DLD1 (cell line): ENCODE data around the gene HIGD1C.
"Not testable (repeated sequence)": the region's sequence is repeated elsewhere in the genome, so short reads cannot be mapped to it uniquely, and the experiment has no call there.

ENCODE experiments used
- in situ Hi-C: cut with HindIII; loops from 2 replicates; pipeline ENCODE4 v1.10.0; 2017; ENCODE audit warnings: low sequenced_read_pairs

Gene HIGD1C

GRCh38 chr12:50952510-50952909 lies at the start of gene HIGD1C:
TSS of gene HIGD1C (plus strand) at chr12:50952544. CDS start at chr12:50953999, 1,455 bp downstream.
- in situ Hi-C loops = no loop called here

DNA sequence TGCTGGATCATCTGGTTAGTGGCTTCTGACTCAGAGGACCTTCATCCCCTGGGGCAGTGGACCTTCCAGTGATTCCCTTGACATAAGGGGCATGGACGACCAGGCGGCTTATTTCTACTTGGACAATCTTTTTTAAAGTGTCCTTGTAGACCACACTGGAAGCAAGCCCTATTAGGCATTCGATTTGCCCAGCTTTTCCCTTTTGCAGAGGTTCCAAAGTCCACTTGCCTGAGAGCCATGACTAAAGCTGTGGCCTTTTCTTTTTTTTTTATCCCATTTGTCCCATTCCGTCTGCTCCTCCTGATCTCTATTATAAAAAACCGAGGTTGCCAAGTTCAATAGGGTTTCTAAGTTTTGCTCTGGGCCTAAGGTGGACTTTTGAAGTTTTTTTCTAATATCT lies 43.9 kb upstream of the HIGD1C start:
- in situ Hi-C loops = not testable (repeated sequence)

DNA sequence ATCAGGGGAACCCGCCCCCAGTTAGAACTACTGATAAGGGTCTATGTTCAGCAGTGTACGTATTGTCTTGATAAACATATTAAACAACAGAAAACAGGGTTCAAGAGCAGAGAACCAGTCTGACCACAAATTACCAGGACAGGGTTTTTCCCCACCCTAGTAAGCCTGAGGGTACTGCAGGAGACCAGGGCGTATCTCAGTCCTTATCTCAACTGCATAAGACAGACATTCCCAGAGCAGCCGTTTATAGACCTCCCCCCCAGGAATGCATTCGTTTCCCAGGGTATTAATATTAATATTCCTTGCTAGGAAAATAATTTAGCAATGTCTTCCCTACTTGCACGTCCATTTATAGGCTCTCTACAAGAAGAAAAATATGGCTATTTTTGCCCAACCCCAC lies 40.0 kb upstream of the HIGD1C start:
- in situ Hi-C loops = not testable (repeated sequence)

DNA sequence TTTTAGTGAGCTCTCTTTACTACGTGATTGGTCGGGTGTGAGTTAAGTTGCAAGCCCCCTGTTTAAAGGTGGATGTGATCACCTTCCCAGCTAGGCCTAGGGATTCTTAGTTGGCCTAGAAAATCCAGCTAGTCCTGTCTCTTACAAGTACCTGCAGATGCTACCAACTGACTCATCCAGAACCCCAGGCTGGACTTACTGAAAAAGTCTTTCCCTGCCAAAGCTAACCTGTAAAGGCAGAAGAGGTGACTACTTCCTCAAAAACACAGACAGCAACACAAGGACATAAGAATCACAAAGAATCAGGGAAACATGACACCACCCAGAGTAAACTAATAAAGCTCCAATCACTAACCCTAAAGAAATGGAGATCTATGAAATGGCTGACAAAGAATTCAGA lies 39.1 kb upstream of the HIGD1C start:
- in situ Hi-C loops = no loop called here

DNA sequence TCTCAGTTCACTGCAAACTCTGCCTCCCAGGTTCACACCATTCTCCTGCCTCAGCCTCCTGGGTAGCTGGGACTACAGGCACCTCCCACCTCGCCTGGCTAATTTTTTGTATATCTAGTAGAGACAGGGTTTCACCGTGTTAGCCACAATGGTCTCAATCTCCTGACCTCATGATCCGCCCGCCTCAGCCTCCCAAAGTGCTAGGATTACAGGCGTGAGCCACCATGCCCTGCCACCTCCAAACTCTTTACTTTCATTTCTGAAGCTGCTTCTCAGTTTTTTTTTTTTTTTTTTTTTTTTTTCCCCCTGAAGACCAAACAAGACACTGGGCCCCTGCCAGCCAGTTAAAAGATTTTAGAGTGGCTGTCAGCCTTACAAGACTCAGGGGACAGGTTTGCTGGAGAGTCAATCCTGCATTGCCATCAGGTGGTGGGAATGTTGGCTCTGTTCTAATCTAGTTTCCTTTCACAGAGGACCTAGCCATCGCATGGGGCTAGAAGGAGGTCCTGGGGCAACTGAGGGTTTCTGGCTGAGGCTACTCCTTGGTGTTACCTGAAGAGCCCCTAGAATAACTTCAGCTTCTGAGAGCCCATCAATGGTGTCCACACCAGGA lies 37.4 kb upstream of the HIGD1C start:
- in situ Hi-C loops = no loop called here

DNA sequence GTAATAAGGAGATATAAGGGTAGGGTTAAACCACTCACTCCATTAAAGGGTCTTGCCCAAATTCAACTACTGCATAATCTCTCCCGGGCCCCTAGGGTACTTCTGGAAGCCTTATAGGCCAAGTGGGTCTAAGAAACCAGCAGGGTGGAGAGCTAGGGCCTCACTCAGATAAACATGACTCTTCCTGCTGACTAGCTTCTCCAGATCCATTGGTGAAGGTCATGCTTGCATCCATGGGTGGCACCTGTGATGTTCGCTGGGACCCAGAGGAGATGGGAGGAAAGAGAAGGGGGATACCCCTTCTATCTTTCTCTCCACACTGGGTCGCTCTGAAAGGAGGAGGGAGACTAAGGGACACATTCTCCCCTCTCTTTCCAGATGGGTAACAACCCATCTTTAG lies 36.1 kb upstream of the HIGD1C start:
- in situ Hi-C loops = no loop called here

DNA sequence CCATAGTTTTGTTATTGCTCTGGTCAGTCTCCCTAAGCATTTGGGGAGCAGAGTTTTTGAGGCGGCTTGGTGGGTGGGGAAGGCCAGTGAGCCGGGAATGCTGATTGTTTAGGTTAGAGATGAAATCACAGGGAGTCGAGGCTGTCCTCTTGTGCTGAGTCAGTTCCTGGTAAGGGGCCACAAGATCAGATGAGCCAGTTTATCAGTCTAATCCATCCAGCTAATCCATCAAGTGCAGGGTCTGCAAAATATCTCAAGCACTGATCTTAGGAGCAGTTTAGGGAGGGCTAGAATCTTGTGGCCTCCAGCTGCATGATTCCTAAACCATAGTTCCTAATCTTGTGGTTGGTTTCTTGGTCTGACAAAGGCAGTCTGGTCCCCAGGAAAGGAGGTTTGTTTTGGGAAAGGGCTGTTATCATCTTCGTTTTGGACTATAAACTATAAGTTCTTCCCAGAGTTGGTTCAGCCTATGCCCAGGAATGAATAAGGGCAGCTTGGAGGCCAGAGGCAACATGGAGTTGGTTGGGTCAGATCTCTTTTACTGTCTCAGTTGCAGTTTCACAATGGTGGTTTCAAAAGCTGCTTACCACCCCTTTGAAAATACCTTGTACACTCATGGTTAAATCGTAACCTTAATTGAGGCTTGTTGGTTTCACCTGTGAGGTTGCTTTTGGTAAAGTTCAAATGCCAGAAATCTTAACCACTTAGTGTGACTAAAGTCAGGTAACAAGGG lies 33.6 kb upstream of the HIGD1C start:
- in situ Hi-C loops = no loop called here

DNA sequence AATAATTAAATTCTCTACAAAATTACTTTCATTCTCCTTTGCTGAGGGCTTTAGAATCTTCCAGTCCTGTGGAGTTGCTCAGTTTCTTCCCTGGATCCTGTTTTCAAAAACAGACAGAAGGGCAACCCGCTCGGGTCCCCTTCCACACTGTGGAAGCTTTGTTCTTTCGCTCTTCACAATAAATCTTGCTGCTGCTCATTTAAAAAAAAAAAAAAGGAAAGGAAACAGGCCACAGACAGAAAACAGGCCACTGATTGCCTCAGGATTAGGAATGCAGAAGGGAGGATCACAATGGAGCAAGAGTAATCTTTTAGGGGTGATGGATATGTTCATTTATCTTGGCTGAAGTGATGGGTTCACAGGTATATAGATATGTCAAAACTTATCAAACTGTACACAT lies 29.5 kb upstream of the HIGD1C start:
- in situ Hi-C loops = loop anchor here (10.0 kb wide), 1 partner anchor 88 kb away; no protein-coding TSS in a partner anchor

- in situ Hi-C loops = loop anchor here (10.0 kb wide), 1 partner anchor 89 kb away; no protein-coding TSS in a partner anchor
These were observed 28.8 kb upstream of the HIGD1C start for GRCh38 chr12:50923361-50924130.

DNA sequence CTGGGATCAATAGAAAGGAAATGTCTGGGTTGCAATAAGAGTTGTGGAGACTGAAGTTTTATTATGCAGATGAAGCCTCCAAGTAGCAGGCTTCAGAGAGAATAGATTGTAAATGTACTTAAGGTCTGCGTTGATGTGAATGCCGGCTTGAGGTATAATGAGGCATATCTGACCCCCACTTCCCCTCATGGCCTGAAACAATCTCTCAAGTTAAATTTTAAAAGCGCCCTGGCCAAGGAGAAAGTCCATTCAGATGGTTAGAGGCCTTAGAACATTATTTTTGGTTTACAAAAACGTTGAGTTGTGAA lies 28.3 kb upstream of the HIGD1C start:
- in situ Hi-C loops = loop anchor here (10.0 kb wide), 1 partner anchor 89 kb away; no protein-coding TSS in a partner anchor

- in situ Hi-C loops = loop anchor here (10.0 kb wide), 1 partner anchor 90 kb away; no protein-coding TSS in a partner anchor
These were observed 27.7 kb upstream of the HIGD1C start for GRCh38 chr12:50924439-50925341.

DNA sequence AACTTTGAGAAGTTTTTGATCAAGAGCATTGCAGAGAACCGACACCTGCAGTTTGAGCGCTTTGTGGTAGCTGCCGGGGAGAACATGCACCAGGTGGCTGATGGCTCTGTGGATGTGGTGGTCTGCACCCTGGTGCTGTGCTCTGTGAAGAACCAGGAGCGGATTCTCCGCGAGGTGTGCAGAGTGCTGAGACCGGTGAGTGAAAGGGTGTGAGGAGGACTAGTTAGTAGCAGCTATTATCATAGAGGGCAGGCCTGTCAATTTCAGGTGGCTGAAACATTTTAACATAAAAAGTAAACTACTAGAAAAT lies 27.0 kb upstream of the HIGD1C start:
- in situ Hi-C loops = loop anchor here (10.0 kb wide), 1 partner anchor 90 kb away; no protein-coding TSS in a partner anchor

GRCh38 chr12:50925920-50926319 lies 26.4 kb upstream of the HIGD1C start:
- in situ Hi-C loops = loop anchor here (10.0 kb wide), 1 partner anchor 91 kb away; no protein-coding TSS in a partner anchor

- in situ Hi-C loops = loop anchor here (10.0 kb wide), 1 partner anchor 92 kb away; no protein-coding TSS in a partner anchor
These were observed 25.9 kb upstream of the HIGD1C start for GRCh38 chr12:50926415-50926814.

GRCh38 chr12:50926932-50927331 lies 25.4 kb upstream of the HIGD1C start:
- in situ Hi-C loops = loop anchor here (10.0 kb wide), 1 partner anchor 92 kb away; no protein-coding TSS in a partner anchor

DNA sequence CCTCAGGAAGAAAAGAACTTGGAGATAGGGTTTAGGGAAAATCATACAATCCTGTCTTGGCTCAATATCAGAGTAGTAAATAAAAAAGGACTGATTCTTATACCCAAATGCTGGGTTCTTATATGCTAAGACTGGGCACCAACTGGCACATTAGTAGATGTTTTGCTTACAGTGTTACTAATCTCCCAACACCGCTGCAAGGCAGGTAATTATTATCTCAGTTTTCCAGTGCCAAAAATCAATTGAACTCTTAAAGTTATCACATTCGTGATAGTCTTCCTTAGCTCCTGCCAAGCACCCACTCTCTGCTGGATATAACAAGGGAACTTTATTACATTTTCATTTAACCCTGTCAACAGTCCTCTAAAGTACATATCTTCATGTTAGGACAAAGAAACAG lies 25.0 kb upstream of the HIGD1C start:
- in situ Hi-C loops = loop anchor here (10.0 kb wide), 1 partner anchor 93 kb away; no protein-coding TSS in a partner anchor

GRCh38 chr12:50927766-50928224 lies 24.5 kb upstream of the HIGD1C start:
- in situ Hi-C loops = loop anchor here (10.0 kb wide), 1 partner anchor 93 kb away; no protein-coding TSS in a partner anchor

- in situ Hi-C loops = loop anchor here (10.0 kb wide), 1 partner anchor 94 kb away; no protein-coding TSS in a partner anchor
These were observed 24.0 kb upstream of the HIGD1C start for GRCh38 chr12:50928392-50928791.

DNA sequence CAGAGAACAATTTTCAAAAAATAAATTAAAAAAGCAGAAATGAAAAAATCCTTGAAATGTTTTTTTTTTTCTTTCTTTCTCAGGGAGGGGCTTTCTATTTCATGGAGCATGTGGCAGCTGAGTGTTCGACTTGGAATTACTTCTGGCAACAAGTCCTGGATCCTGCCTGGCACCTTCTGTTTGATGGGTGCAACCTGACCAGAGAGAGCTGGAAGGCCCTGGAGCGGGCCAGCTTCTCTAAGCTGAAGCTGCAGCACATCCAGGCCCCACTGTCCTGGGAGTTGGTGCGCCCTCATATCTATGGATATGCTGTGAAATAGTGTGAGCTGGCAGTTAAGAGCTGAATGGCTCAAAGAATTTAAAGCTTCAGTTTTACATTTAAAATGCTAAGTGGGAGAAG lies 22.5 kb upstream of the HIGD1C start:
- in situ Hi-C loops = loop anchor here (10.0 kb wide), 1 partner anchor 95 kb away; no protein-coding TSS in a partner anchor

DNA sequence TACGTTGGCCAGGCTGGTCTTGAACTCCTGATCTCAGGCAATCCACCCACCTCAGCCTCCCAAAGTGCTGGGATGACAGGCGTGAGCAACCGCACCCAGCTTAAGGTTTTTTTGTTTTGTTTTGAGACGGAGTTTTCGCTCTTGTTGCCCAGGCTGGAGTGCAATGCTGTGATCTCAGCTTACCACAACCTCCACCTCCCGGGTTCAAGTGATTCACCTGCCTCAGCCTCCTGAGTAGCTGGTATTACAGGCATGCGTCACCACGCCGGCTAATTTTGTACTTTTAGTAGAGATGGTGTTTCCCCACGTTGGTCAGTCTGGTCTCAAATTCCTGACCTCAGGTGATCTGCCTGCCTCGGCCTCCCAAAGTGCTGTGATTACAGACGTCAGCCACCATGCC lies 21.9 kb upstream of the HIGD1C start:
- in situ Hi-C loops = not testable (repeated sequence)
